HG03571 (cell line): ENCODE data around the gene ENTPD3.

Experiments used
- ATAC-seq: cut with Tn5 transposase; IDR thresholded peaks from one replicate; pipeline ENCODE4 v1.9.1; 2021; ENCODE audit not compliant: unreplicated experiment

ENTPD3 gene

GRCh38 chr3:40404591-40405198, 17.7 kb downstream of the ENTPD3 start:
- ATAC-seq: no peak

GRCh38 chr3:40407007-40407406, 20.0 kb downstream of the ENTPD3 start:
- ATAC-seq: no peak

- ATAC-seq: no peak
Measured at GRCh38 chr3:40407611-40408010, 20.6 kb downstream of the ENTPD3 start.

DNA sequence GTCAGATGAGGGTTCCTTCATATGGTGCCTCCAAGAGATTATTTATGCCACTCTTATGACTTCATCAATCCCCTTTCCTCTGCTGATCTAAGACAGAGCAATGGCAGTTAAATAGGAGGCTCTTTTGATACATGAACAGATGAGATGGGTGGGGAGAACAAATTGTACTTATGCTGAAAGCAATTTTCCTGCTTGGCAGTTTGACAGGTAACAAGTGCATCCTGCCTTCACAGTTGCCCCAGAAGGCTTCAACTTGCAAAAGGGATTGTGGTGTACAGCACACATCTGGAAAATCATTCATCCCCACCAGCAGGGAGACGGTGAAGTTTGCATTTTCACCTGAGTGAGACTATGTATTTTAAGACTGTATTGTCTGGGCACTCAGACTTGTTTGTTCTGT, 27.3 kb downstream of the ENTPD3 start:
- ATAC-seq: no peak

DNA sequence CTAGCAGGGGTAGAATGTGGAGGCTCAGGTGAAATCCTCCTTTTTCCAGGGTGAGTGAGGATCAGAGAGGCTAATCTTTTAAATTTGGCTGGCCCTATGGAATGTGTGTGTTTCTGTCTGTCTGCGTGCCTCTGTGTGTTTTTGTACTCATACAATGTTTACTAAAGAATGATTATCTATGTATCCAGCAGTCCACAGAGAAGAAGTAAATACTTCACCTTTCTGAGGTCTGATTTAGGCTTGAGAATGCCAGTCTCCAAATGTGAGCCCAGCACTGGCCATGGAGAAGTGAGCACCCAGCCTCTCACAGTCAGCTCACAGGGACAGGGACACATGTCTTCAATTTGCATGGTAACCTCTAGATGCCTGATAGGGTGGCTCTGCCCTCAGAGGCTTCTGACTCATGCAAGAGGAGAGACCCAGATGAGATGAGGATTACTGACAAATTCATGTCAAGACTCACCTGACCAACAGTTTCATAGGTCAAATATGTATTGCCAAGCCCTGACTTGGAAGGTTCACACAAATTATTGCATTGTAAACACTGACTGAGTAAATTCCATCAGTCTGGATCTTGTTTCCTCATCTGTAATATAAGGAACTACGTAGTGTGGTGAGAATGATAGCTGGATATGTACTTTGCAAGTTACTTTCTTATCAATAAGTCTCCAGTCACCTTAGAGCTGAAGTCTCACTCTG, 31.0 kb downstream of the ENTPD3 start:
- ATAC-seq: no peak

DNA sequence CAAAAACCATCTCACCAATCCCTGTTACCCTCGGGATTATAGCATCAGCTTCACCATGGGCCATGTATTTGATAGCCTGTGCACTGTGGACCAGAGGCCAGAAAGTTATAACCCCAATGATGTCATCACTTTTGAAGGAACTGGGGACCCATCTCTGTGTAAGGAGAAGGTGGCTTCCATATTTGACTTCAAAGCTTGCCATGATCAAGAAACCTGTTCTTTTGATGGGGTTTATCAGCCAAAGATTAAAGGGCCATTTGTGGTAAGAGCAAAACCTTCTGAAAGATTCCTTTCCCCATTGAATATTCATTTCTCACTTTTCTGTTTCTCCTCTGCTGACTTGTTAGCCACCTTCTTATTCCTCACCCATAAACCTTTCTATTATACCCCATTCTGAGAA, 35.9 kb downstream of the ENTPD3 start:
- no peak for ATAC-seq

- no peak for ATAC-seq
Measured at GRCh38 chr3:40427045-40427669, 40.2 kb downstream of the ENTPD3 start.

GRCh38 chr3:40432793-40433192, 45.8 kb downstream of the ENTPD3 start:
- no peak for ATAC-seq

DNA sequence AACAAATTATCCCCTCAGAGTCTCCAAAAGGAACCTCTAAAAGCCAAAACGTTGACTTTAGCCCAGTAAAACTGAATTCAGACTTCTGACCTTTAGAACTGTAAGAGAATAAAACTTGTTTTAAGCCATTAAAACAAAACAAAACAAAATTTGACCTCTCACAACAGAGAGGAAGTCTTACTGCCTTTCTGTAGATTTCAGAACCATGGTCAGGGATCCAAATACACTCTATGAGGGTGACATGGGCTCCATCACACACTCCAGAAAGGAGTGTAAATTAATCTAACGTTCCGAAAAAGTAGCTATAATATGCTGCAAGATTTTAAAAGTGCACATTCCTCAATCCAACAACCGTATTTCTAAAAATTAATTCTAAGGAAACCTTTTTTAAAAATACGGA, 50.9 kb downstream of the ENTPD3 start:
- ATAC-seq: no peak

DNA sequence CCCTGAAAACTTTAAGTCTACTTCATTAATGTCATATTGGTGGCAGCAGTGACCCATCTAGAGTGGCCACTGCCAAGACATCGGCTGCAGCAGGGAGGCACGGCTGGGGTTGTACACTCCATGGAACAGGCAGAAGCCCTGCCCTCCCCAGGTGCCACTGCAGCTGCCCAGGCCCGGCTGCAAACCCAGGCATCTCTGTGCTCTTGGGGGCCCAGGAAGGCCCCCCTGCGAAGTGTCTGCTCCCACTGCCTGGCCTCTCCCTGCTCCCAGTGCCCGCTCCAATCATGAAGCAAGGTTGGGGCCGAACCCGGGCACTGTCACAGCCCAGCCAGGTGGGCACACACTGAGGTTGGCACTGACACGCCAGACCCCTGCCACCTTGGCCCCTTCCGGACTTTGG, 58.1 kb downstream of the ENTPD3 start:
- no peak for ATAC-seq

GRCh38 chr3:40445880-40446279, 58.9 kb downstream of the ENTPD3 start:
- no peak for ATAC-seq

DNA sequence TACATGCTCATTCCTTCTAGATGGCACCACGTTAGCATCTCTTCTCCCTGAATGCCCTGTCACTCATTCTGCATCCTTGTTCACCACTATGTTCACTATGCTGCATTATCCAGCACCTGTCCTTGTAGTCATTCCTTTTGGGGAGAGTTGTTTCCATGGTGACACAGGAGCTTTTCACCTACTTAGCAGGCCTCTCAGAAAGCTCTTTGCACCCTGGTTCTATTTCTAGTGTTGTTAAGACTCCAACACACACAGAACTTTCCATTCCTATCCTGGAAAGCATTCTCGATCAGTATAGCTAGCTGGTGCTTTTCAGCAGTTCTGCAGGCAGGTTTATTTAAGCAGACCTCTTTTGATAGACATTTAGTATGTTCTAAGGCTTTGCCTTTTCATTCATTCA, 63.5 kb downstream of the ENTPD3 start:
- no peak for ATAC-seq

- ATAC-seq: no peak
Measured at GRCh38 chr3:40451551-40451950, 64.6 kb downstream of the ENTPD3 start.

- ATAC-seq: no peak
Measured at GRCh38 chr3:40452057-40452456, 65.1 kb downstream of the ENTPD3 start.

DNA sequence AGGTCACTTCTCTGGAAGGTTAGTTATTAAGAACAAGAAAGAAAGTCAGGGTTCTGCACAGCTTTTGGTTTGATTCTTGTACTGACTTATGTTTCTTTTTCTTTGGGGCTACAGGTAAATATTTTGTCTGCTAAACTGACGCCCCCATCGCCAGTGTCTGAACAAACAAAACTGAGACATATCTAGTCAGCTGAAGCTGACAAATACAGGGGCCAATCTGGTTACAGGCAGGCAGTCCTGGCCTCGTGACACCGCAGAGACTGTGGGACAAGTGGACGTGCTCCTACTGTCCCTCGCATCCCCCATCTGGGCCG, 65.5 kb downstream of the ENTPD3 start:
- no peak for ATAC-seq

GRCh38 chr3:40452876-40453730, 66.1 kb downstream of the ENTPD3 start:
- peak; percentile 93 for ATAC-seq

DNA sequence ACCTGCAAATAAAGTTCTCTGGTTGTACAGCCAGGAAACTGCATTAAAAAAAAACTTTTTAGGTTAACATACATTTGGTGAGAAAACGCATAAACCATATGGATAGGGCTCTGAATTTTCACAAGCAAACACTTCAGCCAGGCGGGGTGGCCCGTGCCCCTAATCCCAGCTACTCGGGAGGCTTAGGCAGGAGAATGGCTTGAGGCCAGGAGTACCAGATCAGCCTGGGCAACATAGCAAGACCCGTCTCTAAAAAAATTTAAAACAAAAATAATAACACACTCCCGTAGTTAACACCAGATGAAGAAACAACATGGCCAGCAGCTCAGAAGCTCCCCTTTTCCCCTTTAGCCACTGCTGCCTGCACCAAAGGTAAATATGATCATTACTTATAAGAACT, 66.9 kb downstream of the ENTPD3 start:
- ATAC-seq: no peak

DNA sequence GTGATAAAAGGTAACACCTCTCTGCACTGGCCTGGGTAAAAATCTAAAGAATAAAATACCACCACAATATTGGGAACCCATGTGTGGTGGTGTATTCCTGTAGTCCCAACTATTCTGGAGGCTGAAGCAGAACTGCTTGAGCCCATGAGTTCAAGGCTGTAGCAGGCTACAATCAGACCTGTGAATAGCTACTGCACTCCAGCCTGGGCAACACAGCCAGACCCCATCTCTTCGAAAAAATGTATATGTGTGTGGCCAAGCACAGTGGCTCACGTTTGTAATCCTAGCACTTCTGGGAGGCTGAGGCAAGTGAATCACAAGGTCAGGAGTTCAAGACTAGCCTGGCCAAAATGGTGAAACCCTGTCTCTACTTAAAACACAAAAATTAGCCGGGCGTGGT, 68.3 kb downstream of the ENTPD3 start:
- no peak for ATAC-seq

DNA sequence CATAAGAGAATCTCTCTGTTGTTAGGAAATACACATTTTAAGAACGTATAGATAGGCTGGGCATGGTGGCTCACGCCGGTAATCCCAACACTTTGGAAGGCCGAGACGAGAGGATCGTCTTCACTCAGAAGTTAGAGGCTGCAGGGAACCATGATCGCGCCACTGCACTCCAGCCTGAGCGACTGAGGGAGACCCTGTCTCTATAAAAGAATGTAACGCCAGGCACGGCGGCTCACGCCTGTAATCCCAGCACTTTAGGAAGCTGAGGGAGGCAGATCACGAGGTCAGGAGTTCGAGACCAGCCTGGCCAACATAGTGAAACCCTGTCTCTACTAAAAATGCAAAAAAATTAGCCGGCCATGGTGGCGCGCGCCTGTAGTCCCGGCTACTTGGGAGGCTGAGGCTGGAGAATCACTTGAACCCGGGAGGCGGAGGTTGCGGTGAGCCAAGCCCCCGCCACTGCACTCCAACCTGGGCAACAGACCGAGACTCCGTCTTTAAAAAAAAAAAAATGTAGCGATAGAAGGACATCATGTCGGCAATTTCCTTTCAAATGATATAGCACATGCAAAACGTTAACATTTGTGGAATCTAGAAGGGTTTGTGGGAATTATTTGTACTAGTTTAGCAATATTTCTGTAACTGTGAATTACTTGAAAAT, 69.4 kb downstream of the ENTPD3 start:
- no peak for ATAC-seq

DNA sequence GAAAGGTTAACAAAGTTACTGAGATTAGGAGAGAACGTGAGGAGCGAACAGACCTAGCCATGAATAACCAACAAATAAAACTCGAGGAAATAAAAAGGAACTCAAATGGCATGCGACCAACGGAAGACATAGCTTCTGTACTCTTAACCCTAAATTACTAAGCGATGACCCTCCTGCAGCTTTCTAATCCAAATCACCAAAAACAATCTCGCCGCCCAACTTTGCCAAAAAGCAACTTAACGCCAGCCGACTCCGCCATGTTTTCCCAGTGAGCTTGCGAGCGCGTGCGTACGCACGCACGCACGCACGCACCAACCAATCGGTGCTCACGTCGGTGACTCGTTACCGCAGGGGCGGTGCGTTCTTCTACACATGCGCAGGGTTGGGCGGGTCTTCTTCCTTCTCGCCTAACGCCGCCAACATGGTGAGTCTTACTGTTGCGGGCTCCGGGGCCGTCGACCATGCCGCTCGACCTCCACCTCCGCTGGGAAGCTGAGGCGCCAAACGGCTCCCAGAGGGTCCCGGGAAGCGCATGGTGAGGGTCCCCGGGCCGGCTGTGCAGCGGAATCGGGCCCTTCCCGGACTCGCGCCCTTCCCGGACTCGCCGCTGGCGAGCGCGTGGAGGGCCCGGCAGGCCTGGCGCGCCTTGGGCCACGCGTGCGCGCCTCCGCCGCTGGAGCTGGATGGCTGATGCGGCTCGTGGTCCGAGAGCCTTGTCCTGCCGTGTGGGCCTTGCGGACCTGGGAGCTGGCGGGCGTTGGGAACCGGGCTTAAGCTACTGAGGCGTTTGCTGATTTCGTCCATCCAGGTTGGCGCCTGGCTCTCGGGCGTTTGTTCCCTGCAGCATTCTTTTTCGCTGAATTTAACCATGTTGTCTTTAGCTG, 70.2 kb downstream of the ENTPD3 start, which contains the start of gene RPL14:
Gene RPL14, plus strand, starts transcription at position 400 of the 884 bp plus-strand sequence. Its CDS starts 133 bp downstream, at position 533.
- peak; percentile 62 for ATAC-seq
